Peyer's patch (tissue), 4 donors: Measurements from ENCODE around the gene FBXO31. TPM values are rescaled to one million over a fixed set of nuclear protein-coding genes. Genes with fewer than 3 reads are reported as not detected.
A peak's percentile ranks its signal among the peaks of the same experiment; 100 is the strongest.
"Not testable (repeated sequence)": the region's sequence is repeated elsewhere in the genome, so short reads cannot be mapped to it uniquely, and the experiment has no call there.

Experiments used
- DNase-seq, 3 donors: peaks; one replicate each; pipeline ENCODE4 v3.0.0-alpha.2; 2017 to 2019
- H3K27ac ChIP-seq, 4 donors: fragments of 200-600 bp; sonication (generic); one replicate each; pipeline ENCODE4 v1.5.1; 2016 to 2019
- H3K27me3 ChIP-seq, 2 donors: fragments of 200-600 bp; sonication (generic); one replicate each; pipeline ENCODE4 v1.5.1; 2019
- H3K36me3 ChIP-seq, 3 donors: fragments of 200-600 bp; sonication (generic); one replicate each; pipeline ENCODE4 v1.5.1; 2016 to 2019
- H3K4me1 ChIP-seq, 4 donors: fragments of 200-600 bp; sonication (generic); one replicate each; pipeline ENCODE4 v1.5.1; 2016 to 2019
- H3K4me3 ChIP-seq, 4 donors: fragments of 200-600 bp; sonication (generic); 1 replicate in 3 of 4; 2 replicates in 1 of 4; pipeline ENCODE4 v1.5.1; 2016 to 2019; ENCODE audit warnings: mild to moderate bottlenecking in 1 of 4
- H3K9me3 ChIP-seq, 4 donors: fragments of 200-600 bp; sonication (generic); one replicate each; pipeline ENCODE4 v1.5.1; 2016 to 2019; ENCODE audit warnings: mild to moderate bottlenecking in 1 of 4
- CTCF ChIP-seq, 6 experiments: fragments of 450-650 bp in 4 of 6; fragments of 200-600 bp in 2 of 6; sonication (generic) in 1 of 6; IDR thresholded peaks; one replicate each; pipeline ENCODE4 v1.5.1; 2017 to 2019; ENCODE audit warnings: antibody characterized with exemption in 6 of 6, mild to moderate bottlenecking in 3 of 6, moderate library complexity in 1 of 6
- POLR2A ChIP-seq, 2 donors: fragments of 450-650 bp; IDR thresholded peaks; one replicate each; pipeline ENCODE4 v1.5.1; 2017; ENCODE audit warnings: antibody characterized with exemption in 2 of 2, mild to moderate bottlenecking in 2 of 2, moderate library complexity in 2 of 2
- total RNA-seq, 4 donors: library from RNA; depleted of rRNA; stranded (reverse); fragments of >200 nt; gene quantifications; one replicate each; pipeline ENCODE4 v1.1.0, GENCODE V29; 2016

Gene FBXO31
- total RNA-seq, 4 donors from 2014 or later: 135 to 207 (median 191) TPM

DNA sequence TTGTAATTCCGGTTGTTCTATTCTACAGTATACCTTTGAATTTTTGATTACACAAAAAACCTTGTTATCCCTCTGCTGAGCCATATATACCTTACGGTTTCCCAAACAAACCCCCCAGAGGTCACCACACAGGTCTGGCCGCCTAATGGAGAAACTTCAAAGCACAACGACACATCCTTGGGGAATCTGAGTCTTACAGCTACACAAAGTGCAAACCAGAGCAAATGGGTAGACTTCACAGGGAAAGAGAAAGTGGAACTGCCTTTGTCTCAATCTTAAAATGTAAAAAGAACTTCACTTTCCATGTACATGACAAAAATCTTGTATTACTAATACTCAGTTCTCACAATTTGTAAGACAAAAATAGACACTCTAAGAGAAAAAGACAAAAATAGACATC, 2.7 kb downstream of the FBXO31 start:
- Histone ChIP-seq H3K9me3 (no peaks in the 10 kb centered on the region), H3K4me3 (peak overlapping the region in 3 of 4 donors; percentile 52 to 89 (median 79)), H3K27me3 (no peaks in the 10 kb centered on the region), H3K4me1 (peaks cover 0 to 50% (median 10%) of the 10 kb centered on the region in 4 donors), H3K27ac (peak overlapping the region; percentile 14 to 93 (median 86)), H3K36me3 (no peaks in the 10 kb centered on the region)
- no peak for DNase-seq
- TF ChIP-seq POLR2A (IDR thresholded peaks at IDR 0.05) (no peak), CTCF (IDR thresholded peaks at IDR 0.05) (peak in 2 of 6 experiments; percentile 12 to 25)

- DNase-seq: no peak
- peak overlapping the region in 2 of 4 donors; percentile 79 to 89 for H3K4me3 ChIP-seq
- no peaks in the 10 kb centered on the region for H3K36me3 ChIP-seq
- H3K27ac ChIP-seq: peak overlapping the region; percentile 14 to 93 (median 86)
- H3K4me1 ChIP-seq: peaks cover 0 to 54% (median 10%) of the 10 kb centered on the region in 4 donors
- H3K27me3 ChIP-seq: no peaks in the 10 kb centered on the region
- no peak for TF ChIP-seq POLR2A (IDR thresholded peaks at IDR 0.05)
- no peaks in the 10 kb centered on the region for H3K9me3 ChIP-seq
Measured at GRCh38 chr16:87380403-87380802, 3.2 kb downstream of the FBXO31 start.

- H3K4me3 ChIP-seq: peak overlapping the region in 2 of 4 donors; percentile 12 to 17
- H3K27ac ChIP-seq: peak overlapping the region in 3 of 4 donors; percentile 68 to 93 (median 88)
- peaks cover 0 to 47% (median 10%) of the 10 kb centered on the region in 4 donors for H3K4me1 ChIP-seq
Measured at GRCh38 chr16:87379312-87379752, 4.2 kb downstream of the FBXO31 start.

GRCh38 chr16:87376660-87377059, 6.9 kb downstream of the FBXO31 start:
- peaks cover 0 to 44% (median 7%) of the 10 kb centered on the region in 4 donors for H3K4me1 ChIP-seq
- TF ChIP-seq CTCF (IDR thresholded peaks at IDR 0.05) (no peak), POLR2A (IDR thresholded peaks at IDR 0.05) (no peak)
- no peaks in the 10 kb centered on the region for H3K27me3 ChIP-seq
- H3K36me3 ChIP-seq: peaks cover 0 to 11% (median 0%) of the 10 kb centered on the region in 3 donors
- no peak for DNase-seq
- no peak overlapping the region for H3K27ac ChIP-seq
- no peak overlapping the region for H3K4me3 ChIP-seq
- H3K9me3 ChIP-seq: no peaks in the 10 kb centered on the region

More at GRCh38 chr16:87379312-87379752, 4.2 kb downstream of the FBXO31 start:
- TF ChIP-seq POLR2A (IDR thresholded peaks at IDR 0.05): peak; percentile 38 to 62
- not testable (repeated sequence) for H3K36me3 ChIP-seq, H3K9me3 ChIP-seq, H3K27me3 ChIP-seq
- peak in 2 of 3 donors; percentile 70 to 75 for DNase-seq

DNA sequence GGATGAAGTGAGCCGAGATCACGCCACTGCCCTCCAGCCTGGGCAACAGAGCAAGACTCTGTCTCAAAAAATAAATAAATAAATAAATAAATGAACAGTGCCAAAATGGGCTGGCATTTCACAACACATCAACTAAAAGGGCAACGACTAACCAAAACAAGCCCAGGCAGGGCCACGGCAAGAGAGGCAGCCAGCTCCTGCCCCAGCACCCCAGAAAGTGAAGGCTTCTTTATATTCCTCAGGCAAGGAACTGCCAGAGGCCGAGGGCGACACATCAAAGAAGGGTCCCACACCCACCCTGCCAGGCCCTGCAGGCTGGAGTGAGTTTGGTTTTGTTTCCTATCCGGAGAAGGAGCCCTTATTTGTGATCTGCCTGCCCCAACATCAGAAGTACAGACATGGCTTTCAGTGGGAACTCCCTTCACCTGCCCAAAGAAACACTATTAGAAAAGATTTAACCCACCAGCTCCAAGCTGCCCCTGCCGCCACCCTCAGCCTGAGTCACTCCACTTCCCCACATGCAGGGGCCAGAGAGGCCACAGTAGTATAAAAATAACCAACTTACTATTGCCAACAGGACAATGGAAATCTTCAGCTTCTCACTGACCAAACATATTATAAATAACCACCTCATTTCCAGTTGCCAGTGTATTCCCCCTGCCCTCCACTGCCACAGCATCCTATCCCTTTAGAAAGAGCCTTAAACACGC, 8.0 kb downstream of the FBXO31 start:
- Histone ChIP-seq H3K27ac (no peak overlapping the region), H3K27me3 (no peaks in the 10 kb centered on the region), H3K9me3 (no peaks in the 10 kb centered on the region), H3K4me1 (peaks cover 0 to 47% (median 1%) of the 10 kb centered on the region in 4 donors), H3K36me3 (peaks cover 0 to 11% (median 0%) of the 10 kb centered on the region in 3 donors), H3K4me3 (no peak overlapping the region)
- TF ChIP-seq CTCF (IDR thresholded peaks at IDR 0.05) (no peak), POLR2A (IDR thresholded peaks at IDR 0.05) (no peak)
- DNase-seq: no peak

GRCh38 chr16:87374313-87374712, 9.3 kb downstream of the FBXO31 start:
- no peak for TF ChIP-seq POLR2A (IDR thresholded peaks at IDR 0.05)
- no peak for TF ChIP-seq CTCF (IDR thresholded peaks at IDR 0.05)
- DNase-seq: no peak
- H3K27ac ChIP-seq: no peak overlapping the region
- no peak overlapping the region for H3K4me3 ChIP-seq
- H3K9me3 ChIP-seq: no peaks in the 10 kb centered on the region
- H3K4me1 ChIP-seq: peaks cover 0 to 47% (median 0%) of the 10 kb centered on the region in 4 donors
- H3K36me3 ChIP-seq: peaks cover 0 to 11% (median 0%) of the 10 kb centered on the region in 3 donors
- H3K27me3 ChIP-seq: no peaks in the 10 kb centered on the region
